Activated CD4-positive, alpha-beta T cell treated with anti-CD3 and anti-CD28 coated beads for 4 hours (primary cell): ENCODE results near the gene MIGA2.
"Not testable (repeated sequence)": the region's sequence is repeated elsewhere in the genome, so short reads cannot be mapped to it uniquely, and the experiment has no call there.

Source experiments
- DNase-seq, 2 donors: peaks; one replicate each; pipeline ENCODE4 v3.0.0-alpha.2; 2020

Gene MIGA2, protein sequence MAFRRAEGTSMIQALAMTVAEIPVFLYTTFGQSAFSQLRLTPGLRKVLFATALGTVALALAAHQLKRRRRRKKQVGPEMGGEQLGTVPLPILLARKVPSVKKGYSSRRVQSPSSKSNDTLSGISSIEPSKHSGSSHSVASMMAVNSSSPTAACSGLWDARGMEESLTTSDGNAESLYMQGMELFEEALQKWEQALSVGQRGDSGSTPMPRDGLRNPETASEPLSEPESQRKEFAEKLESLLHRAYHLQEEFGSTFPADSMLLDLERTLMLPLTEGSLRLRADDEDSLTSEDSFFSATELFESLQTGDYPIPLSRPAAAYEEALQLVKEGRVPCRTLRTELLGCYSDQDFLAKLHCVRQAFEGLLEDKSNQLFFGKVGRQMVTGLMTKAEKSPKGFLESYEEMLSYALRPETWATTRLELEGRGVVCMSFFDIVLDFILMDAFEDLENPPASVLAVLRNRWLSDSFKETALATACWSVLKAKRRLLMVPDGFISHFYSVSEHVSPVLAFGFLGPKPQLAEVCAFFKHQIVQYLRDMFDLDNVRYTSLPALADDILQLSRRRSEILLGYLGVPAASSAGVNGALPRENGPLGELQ

GRCh38 chr9:129036241-129036922, at the start of gene MIGA2:
TSS of gene MIGA2 (plus strand) at chr9:129036626. CDS start at chr9:129040595, 3,969 bp downstream.
- DNase-seq: peak; percentile 89 to 91

DNA sequence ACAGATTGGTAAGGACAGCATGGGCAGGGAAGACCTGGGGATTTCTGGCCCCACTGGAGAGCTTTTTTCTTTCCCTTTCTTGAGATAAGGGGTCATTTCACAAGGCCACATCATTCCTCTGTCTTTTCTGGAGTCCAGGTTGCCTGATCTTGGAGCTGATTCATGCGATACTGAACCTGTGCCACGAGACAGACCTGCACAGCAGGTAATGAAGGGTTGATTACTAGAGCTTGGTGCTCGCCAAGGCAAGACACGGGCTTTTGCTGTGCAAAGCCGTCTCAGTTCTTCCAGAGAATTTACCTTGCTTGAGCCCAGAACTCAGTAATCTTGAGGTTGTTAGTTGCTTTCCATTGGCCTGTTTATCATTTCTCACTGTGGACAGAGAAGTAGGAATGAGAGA, 49.8 kb upstream of the MIGA2 start:
- no peak for DNase-seq

DNA sequence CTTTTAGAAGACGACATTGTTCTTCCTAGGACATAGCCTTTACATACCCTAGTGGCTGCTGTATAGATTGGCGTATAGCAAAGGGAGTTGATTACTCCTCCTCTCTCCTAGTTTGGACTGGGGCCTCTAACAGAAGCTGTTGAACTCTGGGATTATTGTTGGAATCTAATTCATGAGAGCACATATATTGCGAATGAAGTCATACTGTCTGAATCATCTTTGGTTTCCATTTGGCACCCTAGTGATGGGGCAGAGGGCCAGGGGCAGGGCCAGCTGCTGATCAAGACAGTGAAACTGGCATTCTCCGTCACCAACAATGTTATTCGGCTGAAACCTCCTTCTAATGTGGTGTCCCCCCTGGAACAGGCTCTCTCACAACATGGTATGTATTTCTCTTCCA, 48.6 kb upstream of the MIGA2 start:
- DNase-seq: no peak

GRCh38 chr9:128992995-128993394, 43.4 kb upstream of the MIGA2 start:
- DNase-seq: no peak

GRCh38 chr9:128995791-128996190, 40.6 kb upstream of the MIGA2 start:
- no peak for DNase-seq

DNA sequence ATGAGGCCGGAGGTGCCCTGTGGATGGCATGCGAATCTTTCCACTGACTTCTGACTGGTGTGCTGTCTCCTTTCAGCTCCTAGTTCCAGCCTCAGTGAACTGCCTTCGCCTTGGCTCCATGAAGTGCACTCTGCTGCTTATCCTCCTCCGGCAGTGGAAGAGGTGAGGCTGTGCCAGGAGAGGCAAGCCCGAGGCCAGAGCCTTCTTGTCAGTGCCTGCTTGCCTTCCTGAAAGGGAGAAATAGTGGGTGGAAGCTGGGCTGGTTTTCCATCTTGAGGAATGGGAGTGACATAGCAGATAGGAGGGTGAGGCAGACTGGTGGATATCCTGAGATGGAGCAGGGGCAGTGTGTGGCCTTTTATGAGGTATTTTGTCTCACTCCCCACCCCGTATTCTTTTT, 38.0 kb upstream of the MIGA2 start:
- DNase-seq: no peak

GRCh38 chr9:128999581-129000206, 36.7 kb upstream of the MIGA2 start:
- DNase-seq: no peak

DNA sequence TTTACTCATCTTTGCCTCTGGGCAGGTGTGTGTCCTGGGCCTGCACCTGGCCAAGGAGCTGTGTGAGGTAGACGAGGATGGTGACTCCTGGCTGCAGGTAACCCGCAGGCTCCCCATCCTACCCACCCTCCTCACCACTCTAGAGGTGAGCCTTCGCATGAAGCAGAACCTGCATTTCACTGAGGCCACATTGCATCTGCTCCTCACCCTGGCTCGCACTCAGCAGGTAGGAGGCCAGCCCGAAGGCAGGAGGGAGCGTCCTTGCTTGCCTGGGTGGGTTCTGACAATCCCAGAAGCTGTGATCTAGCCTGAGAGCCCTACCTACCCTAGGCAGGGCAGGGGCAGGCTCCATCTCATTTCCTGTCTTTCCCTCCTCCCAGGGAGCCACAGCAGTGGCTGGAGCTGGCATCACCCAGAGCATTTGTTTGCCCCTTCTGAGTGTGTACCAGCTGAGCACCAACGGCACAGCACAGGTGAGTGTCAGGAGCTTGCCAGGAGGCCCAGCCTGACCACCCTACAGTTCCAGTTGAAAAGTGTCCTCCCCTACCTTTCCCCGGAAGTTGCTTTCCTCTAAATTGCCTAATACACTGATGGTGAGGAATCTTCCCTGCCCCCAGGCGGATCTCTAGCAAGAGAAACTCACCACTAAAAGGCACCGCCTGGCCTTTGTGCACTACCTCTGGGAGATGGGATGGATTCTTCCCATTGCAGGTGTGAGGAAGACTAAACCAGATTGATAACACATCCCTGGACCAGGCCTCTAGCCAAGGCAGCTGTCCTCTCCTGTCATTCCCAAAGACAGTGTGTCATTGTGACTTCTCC, 34.7 kb upstream of the MIGA2 start:
- no peak for DNase-seq

DNA sequence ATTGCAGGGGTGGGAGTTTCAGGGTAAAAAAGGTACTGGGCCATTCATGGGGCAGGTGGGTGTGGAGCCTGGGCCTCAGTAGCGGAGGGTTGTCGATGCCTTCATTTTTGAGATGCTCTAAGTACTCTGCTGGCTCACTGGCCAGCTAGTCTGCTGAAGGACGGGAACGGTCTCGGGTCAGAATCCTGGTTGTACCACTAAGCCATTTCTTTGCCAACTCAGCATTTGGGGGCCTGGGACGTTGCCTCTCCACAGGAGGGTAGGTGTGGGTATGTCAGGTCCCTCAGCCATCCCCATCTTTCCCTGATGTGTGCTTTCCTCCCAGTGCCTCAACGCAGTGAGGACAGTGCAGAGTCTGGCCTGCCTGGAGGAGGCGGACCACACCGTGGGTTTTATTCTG, 33.4 kb upstream of the MIGA2 start:
- no peak for DNase-seq

GRCh38 chr9:129004173-129004572, 32.3 kb upstream of the MIGA2 start:
- not testable (repeated sequence) for DNase-seq

DNA sequence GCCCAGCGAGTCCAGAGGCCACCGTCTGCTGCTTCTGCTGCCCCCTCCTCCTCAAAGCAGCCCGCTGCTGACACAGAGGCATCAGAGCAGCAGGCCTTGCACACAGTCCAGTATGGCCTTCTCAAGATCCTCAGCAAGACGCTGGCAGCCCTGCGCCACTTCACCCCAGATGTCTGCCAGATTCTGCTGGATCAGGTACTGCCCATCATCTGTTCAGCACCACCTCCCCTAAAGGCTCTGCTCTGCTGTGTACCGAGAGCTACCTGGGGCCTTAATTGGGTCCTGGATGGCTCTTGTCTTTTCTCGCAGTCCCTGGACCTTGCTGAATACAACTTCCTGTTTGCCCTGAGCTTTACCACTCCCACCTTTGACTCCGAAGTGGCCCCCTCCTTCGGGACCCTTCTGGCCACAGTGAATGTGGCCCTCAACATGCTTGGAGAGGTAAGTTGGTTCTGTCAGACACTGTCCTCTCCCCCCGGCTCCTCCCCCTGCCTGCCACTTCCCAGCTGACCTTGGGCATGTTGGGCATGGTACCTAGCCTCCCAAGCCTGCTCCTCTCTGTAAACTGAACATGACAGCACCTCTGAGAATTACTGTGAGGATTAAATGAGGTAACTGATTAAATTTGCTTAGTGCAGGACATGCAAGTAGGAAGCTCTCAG, 31.0 kb upstream of the MIGA2 start:
- no peak for DNase-seq

- peak; percentile 33 to 50 for DNase-seq
Measured at GRCh38 chr9:129006328-129007034, 29.9 kb upstream of the MIGA2 start.

- no peak for DNase-seq
Measured at GRCh38 chr9:129007035-129007765, 29.2 kb upstream of the MIGA2 start.

DNA sequence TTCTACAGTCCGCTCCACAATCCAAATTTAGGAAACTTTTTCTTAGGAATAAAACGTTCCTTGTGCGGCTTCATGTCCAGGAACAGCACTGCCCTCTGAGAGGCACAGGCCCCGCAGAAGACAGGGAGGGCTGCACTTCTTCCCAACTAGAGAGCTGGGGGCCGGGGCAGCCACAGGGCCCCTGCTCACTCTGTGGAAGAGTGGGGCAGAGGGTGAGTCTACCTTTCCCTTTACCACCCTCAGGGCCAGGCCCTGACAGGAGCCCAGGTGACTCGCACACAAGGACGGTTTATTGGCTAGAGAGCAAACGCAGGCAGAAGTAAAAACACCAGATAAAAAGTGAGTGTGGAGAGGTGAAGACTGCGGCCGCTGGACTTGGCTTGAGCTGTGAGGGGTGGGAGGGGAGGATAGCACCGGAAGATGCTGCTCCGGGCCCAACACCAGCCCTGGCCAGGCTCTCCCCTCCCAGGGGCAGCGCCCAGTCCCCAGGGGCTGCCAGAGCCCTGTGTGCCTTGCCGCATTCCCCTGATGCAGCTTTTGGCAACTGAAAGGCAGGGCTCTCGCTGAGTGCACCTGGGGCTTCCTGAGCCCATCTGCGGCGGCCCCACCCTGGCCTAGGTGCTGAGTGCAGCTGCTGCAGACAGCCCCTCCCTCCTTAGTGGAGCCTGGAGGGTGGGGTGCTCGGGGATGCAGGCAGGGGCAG, 28.5 kb upstream of the MIGA2 start:
- no peak for DNase-seq

DNA sequence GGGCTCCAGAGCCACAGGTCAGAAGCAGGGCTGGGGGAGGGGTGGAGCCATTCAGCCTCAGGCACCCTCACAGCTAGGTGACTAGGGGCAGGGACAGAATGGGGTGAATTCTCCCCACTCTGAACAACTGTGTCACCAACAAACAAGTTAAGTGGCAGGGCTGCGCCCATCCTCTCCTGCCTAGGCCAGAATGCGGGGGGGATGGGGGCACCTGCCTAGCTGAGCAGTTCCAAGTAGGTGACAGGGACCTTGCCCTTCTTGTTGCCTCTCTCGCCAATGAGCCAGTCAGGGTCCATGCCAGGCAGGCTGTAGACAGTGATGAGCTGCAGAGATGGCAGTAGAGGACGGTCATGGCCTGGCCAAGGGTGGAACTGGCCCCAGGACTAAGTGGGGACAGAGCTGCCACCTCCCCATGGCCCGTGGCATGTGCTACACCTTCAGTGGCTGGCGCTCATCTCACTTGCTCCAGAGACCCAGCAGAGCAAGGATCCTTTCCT, 27.9 kb upstream of the MIGA2 start:
- DNase-seq: no peak

- no peak for DNase-seq
Measured at GRCh38 chr9:129008986-129009583, 27.3 kb upstream of the MIGA2 start.

GRCh38 chr9:129009584-129010141, 26.8 kb upstream of the MIGA2 start:
- no peak for DNase-seq

GRCh38 chr9:129010267-129010975, 26.0 kb upstream of the MIGA2 start:
- DNase-seq: no peak
